Stomach (tissue), 4 donors: Measurements from ENCODE around the gene CDKL1.

Source experiments
- EP300 ChIP-seq: sonication (generic); formaldehyde crosslinking; IDR thresholded peaks from one replicate; pipeline ENCODE4 v1.6.1; 2017; ENCODE audit warnings: antibody characterized with exemption
- POLR2A ChIP-seq, 4 donors: fragments of 450-650 bp; IDR thresholded peaks; one replicate each; pipeline ENCODE4 v1.6.1; 2016; ENCODE audit warnings: antibody characterized with exemption in 4 of 4, control low read depth in 2 of 4, mild to moderate bottlenecking in 1 of 4, moderate library complexity in 1 of 4
- POLR2AphosphoS5 ChIP-seq, 3 donors: sonication (generic); formaldehyde crosslinking; IDR thresholded peaks; one replicate each; pipeline ENCODE4 v1.6.1; 2016; ENCODE audit warnings: antibody characterized with exemption in 3 of 3
- TF ChIP-seq, protein P1 (sequence below), 7 experiments: fragments of 450-650 bp in 4 of 7; fragments of 200-600 bp in 3 of 7; sonication (generic) in 3 of 7; IDR thresholded peaks; one replicate each; pipeline ENCODE4 v1.5.1; 2016 to 2019; ENCODE audit warnings: antibody characterized with exemption in 7 of 7, control low read depth in 2 of 7, mild to moderate bottlenecking in 1 of 7

- TF ChIP-seq EP300 (no peak), POLR2A (IDR thresholded peaks at IDR 0.05) (no peak), POLR2AphosphoS5 (IDR thresholded peaks at IDR 0.05) (no peak)
- TF ChIP-seq, protein P1, sequence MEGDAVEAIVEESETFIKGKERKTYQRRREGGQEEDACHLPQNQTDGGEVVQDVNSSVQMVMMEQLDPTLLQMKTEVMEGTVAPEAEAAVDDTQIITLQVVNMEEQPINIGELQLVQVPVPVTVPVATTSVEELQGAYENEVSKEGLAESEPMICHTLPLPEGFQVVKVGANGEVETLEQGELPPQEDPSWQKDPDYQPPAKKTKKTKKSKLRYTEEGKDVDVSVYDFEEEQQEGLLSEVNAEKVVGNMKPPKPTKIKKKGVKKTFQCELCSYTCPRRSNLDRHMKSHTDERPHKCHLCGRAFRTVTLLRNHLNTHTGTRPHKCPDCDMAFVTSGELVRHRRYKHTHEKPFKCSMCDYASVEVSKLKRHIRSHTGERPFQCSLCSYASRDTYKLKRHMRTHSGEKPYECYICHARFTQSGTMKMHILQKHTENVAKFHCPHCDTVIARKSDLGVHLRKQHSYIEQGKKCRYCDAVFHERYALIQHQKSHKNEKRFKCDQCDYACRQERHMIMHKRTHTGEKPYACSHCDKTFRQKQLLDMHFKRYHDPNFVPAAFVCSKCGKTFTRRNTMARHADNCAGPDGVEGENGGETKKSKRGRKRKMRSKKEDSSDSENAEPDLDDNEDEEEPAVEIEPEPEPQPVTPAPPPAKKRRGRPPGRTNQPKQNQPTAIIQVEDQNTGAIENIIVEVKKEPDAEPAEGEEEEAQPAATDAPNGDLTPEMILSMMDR (IDR thresholded peaks at IDR 0.05) = peak in 4 of 7 experiments; percentile 43 to 57 (median 52)
Observed at GRCh38 chr14:50311337-50311971, 85.2 kb downstream of the CDKL1 start.
